ENCODE results near the gene FAM24B. TPM values are rescaled to one million over a fixed set of nuclear protein-coding genes. Genes with fewer than 3 reads are reported as not detected.

The FAM24B gene
- total and polyA plus RNA-seq, 2 experiments from 2014 or later, result 6.5 to 14.5 TPM

GRCh38 chr10:122864901-122865300 is 14.5 kb downstream of the FAM24B start:
- Histone ChIP-seq H3K27ac (ENCODE audit: low read depth) (no peak overlapping the region), H4K20me1 (replicated peaks; ENCODE audit: insufficient read depth) (peaks cover 8% of the 10 kb centered on the region; the same call in 1 of the 2 replicates), H3K36me3 (ENCODE audit: insufficient read depth) (peaks cover 20% of the 10 kb centered on the region), H3K9me2 (ENCODE audit: insufficient read depth) (no peaks in the 10 kb centered on the region), H3K27me3 (ENCODE audit: insufficient read depth) (no peaks in the 10 kb centered on the region), H2AFZ (no peak overlapping the region), H3K4me3 (no peak overlapping the region), H3K4me2 (no peak overlapping the region), H3K79me2 (replicated peaks; ENCODE audit: insufficient read depth) (peaks cover 96% of the 10 kb centered on the region), H3K4me1 (ENCODE audit: insufficient read depth) (0 out of 2 replicates have a peak, but pooled peaks cover 3% of the 10 kb centered on the region), H3F3A (replicated peaks; ENCODE audit: low read depth) (no peaks in the 10 kb centered on the region)
- TF ChIP-seq ZNF331 (CRISPR knock-in tag; IDR thresholded peaks at IDR 0.05; ENCODE audit: low read depth) (no peak), REST (IDR thresholded peaks at IDR 0.05; ENCODE audit: unreplicated experiment) (no peak)
- Mint-ChIP-seq H3K4me1 (peaks cover 6% of the 10 kb centered on the region; the same call in 2 of the 3 replicates), H3K36me3 (ENCODE audit: low read depth) (peaks cover 41% of the 10 kb centered on the region), H3K27me3 (ENCODE audit: insufficient read depth, low read depth, poor library complexity) (peaks cover 1% of the 10 kb centered on the region), H3K27ac (no peak overlapping the region), H3K4me3 (no peak overlapping the region), H3K9me3 (peaks cover 42% of the 10 kb centered on the region)
- ATAC-seq (no peak), DNase-seq (ENCODE audit: low spot score) (no peak)

GRCh38 chr10:122864194-122864592 is 15.2 kb downstream of the FAM24B start:
- peaks cover 94% of the 10 kb centered on the region for H3K79me2 ChIP-seq (replicated peaks; ENCODE audit: insufficient read depth)
- DNase-seq (ENCODE audit: low spot score) (no peak), ATAC-seq (no peak)
- TF ChIP-seq ZNF114 (CRISPR knock-in tag; IDR thresholded peaks at IDR 0.05) (no peak), CREB1 (CRISPR knock-in tag; IDR thresholded peaks at IDR 0.05; ENCODE audit: low read depth) (no peak), REST (IDR thresholded peaks at IDR 0.05; ENCODE audit: unreplicated experiment) (no peak), JUNB (IDR thresholded peaks at IDR 0.05; ENCODE audit: unreplicated experiment) (no peak), EZH2 (IDR thresholded peaks at IDR 0.05; ENCODE audit: low read depth, unreplicated experiment) (no peak), ZNF331 (CRISPR knock-in tag; IDR thresholded peaks at IDR 0.05; ENCODE audit: low read depth) (no peak), POLR2AphosphoS5 (IDR thresholded peaks at IDR 0.05; ENCODE audit: low read depth) (no peak), STAT1 (IDR thresholded peaks at IDR 0.05; ENCODE audit: unreplicated experiment) (no peak)
- TF ChIP-seq, protein P1, sequence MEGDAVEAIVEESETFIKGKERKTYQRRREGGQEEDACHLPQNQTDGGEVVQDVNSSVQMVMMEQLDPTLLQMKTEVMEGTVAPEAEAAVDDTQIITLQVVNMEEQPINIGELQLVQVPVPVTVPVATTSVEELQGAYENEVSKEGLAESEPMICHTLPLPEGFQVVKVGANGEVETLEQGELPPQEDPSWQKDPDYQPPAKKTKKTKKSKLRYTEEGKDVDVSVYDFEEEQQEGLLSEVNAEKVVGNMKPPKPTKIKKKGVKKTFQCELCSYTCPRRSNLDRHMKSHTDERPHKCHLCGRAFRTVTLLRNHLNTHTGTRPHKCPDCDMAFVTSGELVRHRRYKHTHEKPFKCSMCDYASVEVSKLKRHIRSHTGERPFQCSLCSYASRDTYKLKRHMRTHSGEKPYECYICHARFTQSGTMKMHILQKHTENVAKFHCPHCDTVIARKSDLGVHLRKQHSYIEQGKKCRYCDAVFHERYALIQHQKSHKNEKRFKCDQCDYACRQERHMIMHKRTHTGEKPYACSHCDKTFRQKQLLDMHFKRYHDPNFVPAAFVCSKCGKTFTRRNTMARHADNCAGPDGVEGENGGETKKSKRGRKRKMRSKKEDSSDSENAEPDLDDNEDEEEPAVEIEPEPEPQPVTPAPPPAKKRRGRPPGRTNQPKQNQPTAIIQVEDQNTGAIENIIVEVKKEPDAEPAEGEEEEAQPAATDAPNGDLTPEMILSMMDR (conservative IDR thresholded peaks at IDR 0.05; ENCODE audit: low read depth in 2 of 2), result no peak
- TF ChIP-seq, protein P2, sequence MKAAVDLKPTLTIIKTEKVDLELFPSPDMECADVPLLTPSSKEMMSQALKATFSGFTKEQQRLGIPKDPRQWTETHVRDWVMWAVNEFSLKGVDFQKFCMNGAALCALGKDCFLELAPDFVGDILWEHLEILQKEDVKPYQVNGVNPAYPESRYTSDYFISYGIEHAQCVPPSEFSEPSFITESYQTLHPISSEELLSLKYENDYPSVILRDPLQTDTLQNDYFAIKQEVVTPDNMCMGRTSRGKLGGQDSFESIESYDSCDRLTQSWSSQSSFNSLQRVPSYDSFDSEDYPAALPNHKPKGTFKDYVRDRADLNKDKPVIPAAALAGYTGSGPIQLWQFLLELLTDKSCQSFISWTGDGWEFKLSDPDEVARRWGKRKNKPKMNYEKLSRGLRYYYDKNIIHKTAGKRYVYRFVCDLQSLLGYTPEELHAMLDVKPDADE (IDR thresholded peaks at IDR 0.05), result no peak

More at GRCh38 chr10:122864194-122864592, 15.2 kb downstream of the FAM24B start:
- H3K27me3 ChIP-seq (ENCODE audit: insufficient read depth), result no peaks in the 10 kb centered on the region
- no peak overlapping the region for H3K4me3 Mint-ChIP-seq
- H3K4me3 ChIP-seq, result no peak overlapping the region
- H3K27ac Mint-ChIP-seq, result no peak overlapping the region
- no peaks in the 10 kb centered on the region for H3K27me3 Mint-ChIP-seq (ENCODE audit: insufficient read depth, low read depth, poor library complexity)
- peaks cover 8% of the 10 kb centered on the region; the same call in 1 of the 2 replicates for H4K20me1 ChIP-seq (replicated peaks; ENCODE audit: insufficient read depth)
- H3K4me1 Mint-ChIP-seq, result peaks cover 6% of the 10 kb centered on the region; the same call in 2 of the 3 replicates
- H3K9me3 Mint-ChIP-seq, result peaks cover 35% of the 10 kb centered on the region
- H3K9me2 ChIP-seq (ENCODE audit: insufficient read depth), result no peaks in the 10 kb centered on the region
- H3K4me1 ChIP-seq (ENCODE audit: insufficient read depth), result 0 out of 2 replicates have a peak, but pooled peaks cover 3% of the 10 kb centered on the region
- peaks cover 34% of the 10 kb centered on the region for H3K36me3 Mint-ChIP-seq (ENCODE audit: low read depth)
- no peak overlapping the region for H3K4me2 ChIP-seq
- no peak overlapping the region for H3K27ac ChIP-seq (ENCODE audit: low read depth)
- H2AFZ ChIP-seq, result no peak overlapping the region
- H3K36me3 ChIP-seq (ENCODE audit: insufficient read depth), result peaks cover 20% of the 10 kb centered on the region
- no peaks in the 10 kb centered on the region for H3F3A ChIP-seq (replicated peaks; ENCODE audit: low read depth)

Data from GM23338 (cell line).